GM12878 (cell line): Measurements from ENCODE around the gene NMBR. TPM values are rescaled to one million over a fixed set of nuclear protein-coding genes. Genes with fewer than 3 reads are reported as not detected.
A peak's percentile ranks its signal among the peaks of the same experiment; 100 is the strongest.

Source experiments
- ATAC-seq: fragments of 200-7000 bp; cut with Tn5 transposase; 3 replicates; pipeline ENCODE4 v1.9.1; 2020; ENCODE audit warnings: mild to moderate bottlenecking, moderate library complexity
- BruUV-seq: library from RNA; stranded (reverse); fragments of 400-500 nt; replicated peaks from 2 replicates; lab custom pipeline; 2021; lab: Mats Ljungman, UMichigan
- CTCF ChIA-PET: fragments of 300-600 bp; sonication (Branson Sonifier 250); formaldehyde crosslinking; extraction: SDS; loops from one replicate; lab custom pipeline; 2021; ENCODE audit warnings: inconsistent platforms; lab: Yijun Ruan, JAX
- POLR2A ChIA-PET: fragments of 350-600 bp; formaldehyde crosslinking; extraction: SDS; loops from one replicate; lab custom pipeline; 2021; ENCODE audit warnings: inconsistent platforms; lab: Charles Lee
- RAD21 ChIA-PET: fragments of 300-600 bp; sonication (Branson Sonifier 250); formaldehyde crosslinking; loops from one replicate; lab custom pipeline; 2023; ENCODE audit warnings: antibody characterized with exemption; ENCODE audit not compliant: unreplicated experiment; lab: Charles Lee
- SMC1A ChIA-PET: fragments of 300-600 bp; sonication (Branson Sonifier 250); formaldehyde crosslinking; loops from one replicate; lab custom pipeline; 2023; ENCODE audit not compliant: unreplicated experiment, uncharacterized antibody; lab: Charles Lee
- DNase-seq: peaks from one replicate; pipeline ENCODE4 v3.0.0-alpha.2; 2011; ENCODE audit warnings: low read depth, low spot score
- FAIRE-seq: peaks from 3 replicates; lab custom pipeline; 2011; peaks lifted over from hg19 to GRCh38; lab: Jason Lieb, UNC
- H2AFZ ChIP-seq: 2 replicates; pipeline ENCODE4 v1.6.0; 2011; ENCODE audit warnings: low read depth, low read length, control low read depth; ENCODE audit not compliant: control insufficient read depth
- H3K27ac ChIP-seq: 2 replicates; pipeline ENCODE4 v1.5.1; 2011; ENCODE audit warnings: control low read depth; ENCODE audit not compliant: control insufficient read depth, insufficient read depth
- H3K27me3 ChIP-seq, 2 experiments: replicated peaks in 1 of 2; 2 replicates each; pipeline versions ENCODE4 v1.6.0 to v1.6.1; 2011; ENCODE audit warnings: low read length in 1 of 2; ENCODE audit not compliant: control insufficient read depth in 2 of 2, insufficient read depth in 2 of 2
- H3K36me3 ChIP-seq, 2 experiments: 2 replicates each; pipeline ENCODE4 v1.5.1; 2011; ENCODE audit warnings: low read length in 1 of 2; ENCODE audit not compliant: control insufficient read depth in 2 of 2, insufficient read depth in 2 of 2
- H3K4me1 ChIP-seq: 2 replicates; pipeline ENCODE4 v1.6.1; 2011; ENCODE audit warnings: mild to moderate bottlenecking, low read length, moderate library complexity, mixed read lengths; ENCODE audit not compliant: control insufficient read depth, insufficient read depth
- H3K4me2 ChIP-seq: 2 replicates; pipeline ENCODE4 v1.6.0; 2011; ENCODE audit warnings: control low read depth; ENCODE audit not compliant: control insufficient read depth, insufficient read depth
- H3K4me3 ChIP-seq: fragments of 200-600 bp; sonication (generic); 2 replicates; pipeline ENCODE4 v1.5.1; 2016
- H3K79me2 ChIP-seq: 2 replicates; pipeline ENCODE4 v1.6.0; 2011; ENCODE audit warnings: low read length; ENCODE audit not compliant: control insufficient read depth, insufficient read depth
- H3K9ac ChIP-seq: 2 replicates; pipeline ENCODE4 v1.8.0; 2011; ENCODE audit warnings: low read length, control low read depth, mixed read lengths; ENCODE audit not compliant: control insufficient read depth, insufficient read depth
- H3K9me3 ChIP-seq: replicated peaks from 3 replicates; pipeline ENCODE4 v1.5.1; 2011; ENCODE audit warnings: mild to moderate bottlenecking, low read length; ENCODE audit not compliant: control insufficient read depth, insufficient read depth
- H4K20me1 ChIP-seq: 2 replicates; pipeline ENCODE4 v1.6.0; 2011; ENCODE audit not compliant: control insufficient read depth, insufficient read depth
- NBN ChIP-seq: fragments of 450-650 bp; IDR thresholded peaks from 2 replicates; pipeline ENCODE4 v1.6.1; 2016
- WGBS: methylation state at CpG from one replicate; pipeline ENCODE4 v1.1.6; 2016; ENCODE audit warnings: low lambda C conversion rate; ENCODE audit not compliant: insufficient replicate concordance, insufficient coverage; ENCODE audit errors: missing lambda C conversion rate; 5-methylcytosine and 5-hydroxymethylcytosine counted together
- in situ Hi-C: fragments of 300-500 bp; cut with MboI; formaldehyde crosslinking; loops from 9 replicates; pipeline ENCODE4 v1.14.3; 2018; ENCODE audit warnings: mixed read lengths
- intact Hi-C: fragments of 100-400 bp; cut with micrococcal nuclease; formaldehyde crosslinking; loops from one replicate; pipeline ENCODE4 v1.14.2; 2022; ENCODE audit not compliant: unreplicated experiment
- polyA plus RNA-seq, 11 experiments: library from polyadenylated mRNA; depleted of rRNA in 4 of 11; unstranded in 6 of 11; stranded (reverse) in 5 of 11; fragments of >200 nt; fragmentation: Nextera tagmentation in 4 of 11; fragmentation: Illumina TruSeq in 1 of 11; extraction: Ambion mirVana in 4 of 11; extraction: Trizol in 1 of 11; gene quantifications; 1 replicate in 1 of 11; 2 replicates in 10 of 11; pipeline versions ENCODE4 v1.2.1 to v1.2.3, GENCODE V29; 2011 to 2016; ENCODE audit warnings: inconsistent platforms in 2 of 11, missing spikeins in 2 of 11, low read depth in 1 of 11
- total RNA-seq, 4 experiments: library from RNA; depleted of rRNA in 3 of 4; stranded (reverse); fragments of >200 nt in 3 of 4; fragmentation: Illumina TruSeq in 1 of 4; extraction: Trizol in 1 of 4; gene quantifications; 2 replicates each; pipeline versions ENCODE4 v1.2.1 to v1.2.3, GENCODE V29; 2013 to 2021
- TF ChIP-seq, protein P1 (sequence below): IDR thresholded peaks from 2 replicates; pipeline ENCODE4 v1.6.1; 2012; ENCODE audit warnings: mild to moderate bottlenecking, low read depth, low read length

NMBR gene
- total and polyA plus RNA-seq, 10 of the 15 experiments (the other 5 are each of a cell fraction or from before 2014, with no cell fraction given) = not detected

DNA sequence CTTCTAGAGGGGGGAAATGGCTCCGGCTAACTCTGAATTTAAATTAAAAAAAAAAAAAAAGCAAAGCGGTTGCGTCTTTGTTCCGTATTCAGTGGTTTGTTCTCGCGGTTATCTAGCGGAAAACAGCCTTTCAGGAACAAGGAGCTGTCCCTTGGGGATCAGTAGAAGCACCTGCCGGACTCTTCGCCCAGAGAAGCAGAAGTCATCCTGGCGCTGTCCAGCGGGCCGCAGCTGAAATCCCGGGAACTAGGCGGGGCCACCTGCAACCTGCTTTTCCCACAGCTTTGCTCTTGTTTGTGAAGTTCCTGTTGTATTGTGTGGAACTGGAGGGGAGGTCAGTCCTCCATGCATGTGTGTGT, 58.1 kb downstream of the NMBR start:
- CTCF ChIA-PET = no interaction called here

More for the DNA sequence above, 58.1 kb downstream of the NMBR start:
- Histone ChIP-seq H4K20me1 (no peaks in the 10 kb centered on the region), H3K4me1 (no peaks in the 10 kb centered on the region), H3K36me3 (no peaks in the 10 kb centered on the region), H2AFZ (no peak overlapping the region), H3K27me3 (no peaks in the 10 kb centered on the region), H3K79me2 (no peaks in the 10 kb centered on the region), H3K9ac (no peak overlapping the region), H3K4me3 (no peak overlapping the region), H3K4me2 (no peak overlapping the region), H3K9me3 (no peaks in the 10 kb centered on the region), H3K27ac (no peak overlapping the region)
- ChIA-PET RAD21 (no interaction called here), POLR2A (no interaction called here), SMC1A (interaction anchor here (0.7 kb wide), 1 partner anchor 53 kb away, joined by 5 read pairs; no protein-coding TSS in a partner anchor)
- no TSS peak for BruUV-seq
- intact Hi-C loops (no loop called here), in situ Hi-C loops (no loop called here)
- WGBS = 11% methylated on average over 14 of the region's 14 CpGs
- TF ChIP-seq, protein P1, sequence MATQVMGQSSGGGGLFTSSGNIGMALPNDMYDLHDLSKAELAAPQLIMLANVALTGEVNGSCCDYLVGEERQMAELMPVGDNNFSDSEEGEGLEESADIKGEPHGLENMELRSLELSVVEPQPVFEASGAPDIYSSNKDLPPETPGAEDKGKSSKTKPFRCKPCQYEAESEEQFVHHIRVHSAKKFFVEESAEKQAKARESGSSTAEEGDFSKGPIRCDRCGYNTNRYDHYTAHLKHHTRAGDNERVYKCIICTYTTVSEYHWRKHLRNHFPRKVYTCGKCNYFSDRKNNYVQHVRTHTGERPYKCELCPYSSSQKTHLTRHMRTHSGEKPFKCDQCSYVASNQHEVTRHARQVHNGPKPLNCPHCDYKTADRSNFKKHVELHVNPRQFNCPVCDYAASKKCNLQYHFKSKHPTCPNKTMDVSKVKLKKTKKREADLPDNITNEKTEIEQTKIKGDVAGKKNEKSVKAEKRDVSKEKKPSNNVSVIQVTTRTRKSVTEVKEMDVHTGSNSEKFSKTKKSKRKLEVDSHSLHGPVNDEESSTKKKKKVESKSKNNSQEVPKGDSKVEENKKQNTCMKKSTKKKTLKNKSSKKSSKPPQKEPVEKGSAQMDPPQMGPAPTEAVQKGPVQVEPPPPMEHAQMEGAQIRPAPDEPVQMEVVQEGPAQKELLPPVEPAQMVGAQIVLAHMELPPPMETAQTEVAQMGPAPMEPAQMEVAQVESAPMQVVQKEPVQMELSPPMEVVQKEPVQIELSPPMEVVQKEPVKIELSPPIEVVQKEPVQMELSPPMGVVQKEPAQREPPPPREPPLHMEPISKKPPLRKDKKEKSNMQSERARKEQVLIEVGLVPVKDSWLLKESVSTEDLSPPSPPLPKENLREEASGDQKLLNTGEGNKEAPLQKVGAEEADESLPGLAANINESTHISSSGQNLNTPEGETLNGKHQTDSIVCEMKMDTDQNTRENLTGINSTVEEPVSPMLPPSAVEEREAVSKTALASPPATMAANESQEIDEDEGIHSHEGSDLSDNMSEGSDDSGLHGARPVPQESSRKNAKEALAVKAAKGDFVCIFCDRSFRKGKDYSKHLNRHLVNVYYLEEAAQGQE = peak; percentile 80
- no peak for TF ChIP-seq NBN
- DNase-seq = no peak
- ATAC-seq = no peak
- no peak for FAIRE-seq
